ENCODE results near the gene RXRB.
"Not testable (repeated sequence)": the region's sequence is repeated elsewhere in the genome, so short reads cannot be mapped to it uniquely, and the experiment has no call there.

RXRB gene

GRCh38 chr6:33163540-33163939 lies 36.9 kb downstream of the RXRB start:
- DNase-seq (ENCODE audit: low read depth in 2 of 2), result no peak

- peak; percentile 56 to 61 for DNase-seq (ENCODE audit: low read depth in 2 of 2)
Observed at GRCh38 chr6:33161354-33162331, 38.8 kb downstream of the RXRB start.

GRCh38 chr6:33160728-33161344 lies 39.6 kb downstream of the RXRB start:
- DNase-seq (ENCODE audit: low read depth in 2 of 2), result no peak

GRCh38 chr6:33160096-33160495 lies 40.4 kb downstream of the RXRB start:
- DNase-seq (ENCODE audit: low read depth in 2 of 2), result no peak

- DNase-seq (ENCODE audit: low read depth in 2 of 2), result no peak
Observed at GRCh38 chr6:33156964-33157363, 43.5 kb downstream of the RXRB start.

- no peak for DNase-seq (ENCODE audit: low read depth in 2 of 2)
Observed at GRCh38 chr6:33156561-33156960, 43.9 kb downstream of the RXRB start.

- no peak for DNase-seq (ENCODE audit: low read depth in 2 of 2)
Observed at GRCh38 chr6:33154349-33154748, 46.1 kb downstream of the RXRB start.

- DNase-seq (ENCODE audit: low read depth in 2 of 2), result no peak
Observed at GRCh38 chr6:33151050-33151449, 49.4 kb downstream of the RXRB start.

- not testable (repeated sequence) for DNase-seq (ENCODE audit: low read depth in 2 of 2)
Observed at GRCh38 chr6:33150560-33150959, 49.9 kb downstream of the RXRB start.

- DNase-seq (ENCODE audit: low read depth in 2 of 2), result no peak
Observed at GRCh38 chr6:33147807-33148666, 52.4 kb downstream of the RXRB start.

GRCh38 chr6:33144373-33144772 lies 56.1 kb downstream of the RXRB start:
- DNase-seq (ENCODE audit: low read depth in 2 of 2), result no peak

Data from activated CD8-positive, alpha-beta memory T cell treated with anti-CD3 and anti-CD28 coated beads for 4 hours (primary cell).